Thyroid gland (tissue), 4 donors: ENCODE data around the gene ZNF841.

ENCODE experiments used
- POLR2A ChIP-seq, 2 donors: fragments of 450-650 bp; IDR thresholded peaks; one replicate each; pipeline ENCODE4 v1.6.1; 2017; ENCODE audit warnings: antibody characterized with exemption in 2 of 2, mild to moderate bottlenecking in 2 of 2, moderate library complexity in 1 of 2
- TF ChIP-seq, protein P1 (sequence below), 6 experiments: fragments of 200-600 bp in 3 of 6; fragments of 450-650 bp in 3 of 6; sonication (generic) in 3 of 6; IDR thresholded peaks; one replicate each; pipeline ENCODE4 v1.5.1; 2016 to 2019; ENCODE audit warnings: antibody characterized with exemption in 6 of 6, mild to moderate bottlenecking in 2 of 6, inconsistent platforms in 1 of 6, moderate library complexity in 1 of 6

DNA sequence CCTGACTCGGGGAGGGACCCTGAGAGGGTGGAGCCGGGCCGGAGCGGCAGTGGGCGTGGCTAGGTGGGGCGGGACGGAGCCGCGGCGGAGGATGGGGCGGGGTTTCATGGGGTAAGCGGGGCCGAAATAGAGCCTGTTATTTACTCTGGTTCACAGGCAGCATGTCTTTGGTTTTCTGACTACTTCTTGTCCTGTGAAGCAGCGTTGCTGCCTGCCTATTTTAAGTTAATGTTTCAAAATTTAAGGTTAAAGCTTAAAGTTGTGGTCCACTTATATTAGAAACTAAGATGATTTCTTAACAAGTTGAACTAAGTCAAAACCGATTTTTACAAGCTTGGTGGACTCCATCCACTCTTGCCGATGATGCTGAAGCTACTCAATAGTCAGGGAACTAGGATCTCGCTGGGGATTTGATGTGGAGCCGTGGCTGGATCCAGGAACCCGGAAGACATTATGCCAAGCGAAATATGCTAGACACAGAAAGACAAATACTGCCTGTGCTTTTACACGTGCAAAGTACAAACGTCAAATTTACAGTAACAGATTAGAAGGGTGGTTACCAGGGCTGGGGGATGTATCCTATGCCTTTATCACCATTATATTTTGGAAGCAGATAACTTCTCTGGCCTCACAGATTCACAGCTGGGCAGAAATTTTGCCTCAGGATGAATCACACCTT lies 44.6 kb upstream of the ZNF841 start:
- TF ChIP-seq, protein P1, sequence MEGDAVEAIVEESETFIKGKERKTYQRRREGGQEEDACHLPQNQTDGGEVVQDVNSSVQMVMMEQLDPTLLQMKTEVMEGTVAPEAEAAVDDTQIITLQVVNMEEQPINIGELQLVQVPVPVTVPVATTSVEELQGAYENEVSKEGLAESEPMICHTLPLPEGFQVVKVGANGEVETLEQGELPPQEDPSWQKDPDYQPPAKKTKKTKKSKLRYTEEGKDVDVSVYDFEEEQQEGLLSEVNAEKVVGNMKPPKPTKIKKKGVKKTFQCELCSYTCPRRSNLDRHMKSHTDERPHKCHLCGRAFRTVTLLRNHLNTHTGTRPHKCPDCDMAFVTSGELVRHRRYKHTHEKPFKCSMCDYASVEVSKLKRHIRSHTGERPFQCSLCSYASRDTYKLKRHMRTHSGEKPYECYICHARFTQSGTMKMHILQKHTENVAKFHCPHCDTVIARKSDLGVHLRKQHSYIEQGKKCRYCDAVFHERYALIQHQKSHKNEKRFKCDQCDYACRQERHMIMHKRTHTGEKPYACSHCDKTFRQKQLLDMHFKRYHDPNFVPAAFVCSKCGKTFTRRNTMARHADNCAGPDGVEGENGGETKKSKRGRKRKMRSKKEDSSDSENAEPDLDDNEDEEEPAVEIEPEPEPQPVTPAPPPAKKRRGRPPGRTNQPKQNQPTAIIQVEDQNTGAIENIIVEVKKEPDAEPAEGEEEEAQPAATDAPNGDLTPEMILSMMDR (IDR thresholded peaks at IDR 0.05) = no peak
- TF ChIP-seq POLR2A (IDR thresholded peaks at IDR 0.05) = no peak
